ENCODE results near the gene ZNRF1.

Gene ZNRF1

GRCh38 chr16:75099738-75100602, 101.1 kb downstream of the ZNRF1 start:
- DNase-seq, result no peak

- no peak for DNase-seq
Measured at GRCh38 chr16:75100603-75100990, 101.8 kb downstream of the ZNRF1 start.

- no peak for DNase-seq
Measured at GRCh38 chr16:75101635-75102034, 102.8 kb downstream of the ZNRF1 start.

- no peak for DNase-seq
Measured at GRCh38 chr16:75102595-75102994, 103.8 kb downstream of the ZNRF1 start.

GRCh38 chr16:75103994-75104393, 105.2 kb downstream of the ZNRF1 start:
- no peak for DNase-seq

GRCh38 chr16:75104836-75105235, 106.0 kb downstream of the ZNRF1 start:
- DNase-seq, result no peak

- no peak for DNase-seq
Measured at GRCh38 chr16:75105306-75106061, 106.7 kb downstream of the ZNRF1 start.

- DNase-seq, result no peak
Measured at GRCh38 chr16:75106351-75107274, 107.8 kb downstream of the ZNRF1 start.

GRCh38 chr16:75107505-75107904, 108.7 kb downstream of the ZNRF1 start:
- DNase-seq, result no peak

- DNase-seq, result peak; percentile 89
Measured at GRCh38 chr16:75108792-75109731, 110.2 kb downstream of the ZNRF1 start.

GRCh38 chr16:75109732-75110243, 111.0 kb downstream of the ZNRF1 start:
- DNase-seq, result no peak

- peak; percentile 80 for DNase-seq
Measured at GRCh38 chr16:75110637-75111513, 112.1 kb downstream of the ZNRF1 start.

- DNase-seq, result no peak
Measured at GRCh38 chr16:75111514-75111940, 112.7 kb downstream of the ZNRF1 start.

- DNase-seq, result no peak
Measured at GRCh38 chr16:75111961-75112733, 113.3 kb downstream of the ZNRF1 start.

- DNase-seq, result no peak
Measured at GRCh38 chr16:75112734-75113491, 114.1 kb downstream of the ZNRF1 start.

GRCh38 chr16:75113541-75114121, 114.8 kb downstream of the ZNRF1 start:
- DNase-seq, result no peak

- DNase-seq, result no peak
Measured at GRCh38 chr16:75114179-75114945, 115.5 kb downstream of the ZNRF1 start.
